Endothelial cell of umbilical vein (primary cell): ENCODE data around the gene MYBBP1A. TPM values are rescaled to one million over a fixed set of nuclear protein-coding genes. Genes with fewer than 3 reads are reported as not detected.

Experiments used
- BruUV-seq: library from RNA; stranded (reverse); fragments of 400-500 nt; replicated peaks from 2 replicates; lab custom pipeline; 2021; lab: Mats Ljungman, UMichigan
- CTCF ChIA-PET: fragments of 300-600, 350-600 bp; sonication (Branson Sonifier 250); formaldehyde crosslinking; loops from one replicate; lab custom pipeline; 2021; ENCODE audit warnings: antibody characterized with exemption, inconsistent platforms; lab: Charles Lee
- POLR2A ChIA-PET: fragments of 300-600, 350-600 bp; sonication (Branson Sonifier 250); formaldehyde crosslinking; loops from one replicate; lab custom pipeline; 2021; ENCODE audit warnings: antibody characterized with exemption, inconsistent platforms; lab: Charles Lee
- DNase-seq: peaks from one replicate; pipeline ENCODE4 v3.0.0-alpha.2; 2011; ENCODE audit warnings: low read depth, low spot score
- FAIRE-seq: peaks from 2 replicates; lab custom pipeline; 2011; peaks lifted over from hg19 to GRCh38; lab: Jason Lieb, UNC
- H2AFZ ChIP-seq: 2 replicates; pipeline ENCODE4 v1.6.0; 2012; ENCODE audit warnings: low read depth, low read length, control low read depth, inconsistent platforms
- H3K27ac ChIP-seq: 2 replicates; pipeline ENCODE4 v1.5.1; 2011; ENCODE audit warnings: low read depth, mild to moderate bottlenecking, control low read depth, low read length, moderate library complexity; ENCODE audit not compliant: insufficient read depth
- H3K27me3 ChIP-seq, 2 experiments: 2 replicates each; pipeline versions ENCODE4 v1.6.0 to v1.6.1; 2011; ENCODE audit warnings: low read length in 2 of 2, mixed read lengths in 1 of 2; ENCODE audit not compliant: control insufficient read depth in 2 of 2, insufficient read depth in 2 of 2
- H3K36me3 ChIP-seq, 2 experiments: 2 replicates in 1 of 2; 3 replicates in 1 of 2; pipeline ENCODE4 v1.5.1; 2011; ENCODE audit warnings: low read length in 2 of 2, mild to moderate bottlenecking in 1 of 2, moderate library complexity in 1 of 2; ENCODE audit not compliant: control insufficient read depth in 2 of 2, insufficient read depth in 2 of 2; ENCODE audit errors: extremely low read depth in 1 of 2
- H3K4me1 ChIP-seq: 3 replicates; pipeline ENCODE4 v1.5.1; 2011; ENCODE audit warnings: mild to moderate bottlenecking, low read length; ENCODE audit not compliant: control insufficient read depth, insufficient read depth; ENCODE audit errors: extremely low read depth
- H3K4me2 ChIP-seq: 2 replicates; pipeline ENCODE4 v1.6.1; 2011; ENCODE audit warnings: low read length, control low read depth, mixed read lengths; ENCODE audit not compliant: insufficient read depth
- H3K4me3 ChIP-seq, 3 experiments: fragments of 200-600 bp in 1 of 3; sonication (generic), shearing (Covaris generic) in 1 of 3; replicated peaks in 1 of 3; 2 replicates each; pipeline ENCODE4 v1.5.1; 2011 to 2016; ENCODE audit warnings: control low read depth in 3 of 3, low read length in 3 of 3, mild to moderate bottlenecking in 2 of 3, inconsistent platforms in 1 of 3, low read depth in 1 of 3, moderate library complexity in 1 of 3; ENCODE audit not compliant: insufficient read depth in 1 of 3
- H3K79me2 ChIP-seq: 2 replicates; pipeline ENCODE4 v1.6.0; 2012; ENCODE audit warnings: low read length, inconsistent platforms; ENCODE audit not compliant: control insufficient read depth, insufficient read depth
- H3K9ac ChIP-seq: replicated peaks from 2 replicates; pipeline ENCODE3; 2011; ENCODE audit warnings: low read length, control low read depth; ENCODE audit not compliant: insufficient read depth; ENCODE audit errors: extremely low read depth
- H3K9me1 ChIP-seq: replicated peaks from 3 replicates; pipeline ENCODE4 v1.6.0; 2011; ENCODE audit warnings: mild to moderate bottlenecking, low read length; ENCODE audit not compliant: control insufficient read depth, insufficient read depth; ENCODE audit errors: extremely low read depth
- H3K9me3 ChIP-seq: replicated peaks from 2 replicates; pipeline ENCODE4 v1.5.1; 2012; ENCODE audit warnings: low read length, inconsistent platforms; ENCODE audit not compliant: control insufficient read depth, insufficient read depth
- H4K20me1 ChIP-seq: replicated peaks from 2 replicates; pipeline ENCODE3; 2011; ENCODE audit warnings: mild to moderate bottlenecking, low read length; ENCODE audit not compliant: control insufficient read depth, insufficient read depth; ENCODE audit errors: extremely low read depth
- CTCF ChIP-seq, 2 donors: IDR thresholded peaks; 1 replicate in 1 of 2; 2 replicates in 1 of 2; pipeline ENCODE4 v1.5.1; 2011; ENCODE audit warnings: low read length in 2 of 2, mild to moderate bottlenecking in 2 of 2, moderate library complexity in 2 of 2, control low read depth in 1 of 2, inconsistent platforms in 1 of 2, low read depth in 1 of 2; ENCODE audit not compliant: insufficient read depth in 1 of 2; ENCODE audit errors: extremely low read depth in 1 of 2
- EZH2 ChIP-seq: IDR thresholded peaks from 2 replicates; pipeline ENCODE4 v1.6.1; 2012; ENCODE audit warnings: borderline replicate concordance, low read depth, mild to moderate bottlenecking, moderate library complexity, low read length, inconsistent platforms; ENCODE audit not compliant: severe bottlenecking
- FOS ChIP-seq: IDR thresholded peaks from 2 replicates; pipeline ENCODE4 v1.6.1; 2011; ENCODE audit warnings: mild to moderate bottlenecking, low read length, moderate library complexity, borderline replicate concordance; ENCODE audit not compliant: insufficient read depth
- GATA2 ChIP-seq: IDR thresholded peaks from 2 replicates; pipeline ENCODE4 v1.7.0; 2011; ENCODE audit warnings: low read depth, mild to moderate bottlenecking, moderate library complexity, mixed read lengths, low read length; ENCODE audit not compliant: insufficient read length, insufficient read depth
- JUN ChIP-seq: IDR thresholded peaks from 2 replicates; pipeline ENCODE4 v1.6.1; 2011; ENCODE audit warnings: borderline replicate concordance, low read depth; ENCODE audit not compliant: insufficient read length, insufficient read depth
- MAX ChIP-seq: IDR thresholded peaks from 2 replicates; pipeline ENCODE4 v1.6.1; 2011; ENCODE audit not compliant: insufficient read depth, insufficient read length
- MYC ChIP-seq: IDR thresholded peaks from one replicate; pipeline ENCODE4 v1.6.1; 2011; ENCODE audit warnings: mild to moderate bottlenecking, low read depth, low read length
- POLR2A ChIP-seq: IDR thresholded peaks from 2 replicates; pipeline ENCODE4 v1.6.1; 2012; ENCODE audit warnings: low read depth, mild to moderate bottlenecking, control low read depth, low read length
- POLR2AphosphoS5 ChIP-seq: IDR thresholded peaks from 2 replicates; pipeline ENCODE4 v1.6.1; 2012; ENCODE audit warnings: low read depth, mild to moderate bottlenecking, control low read depth, low read length, moderate library complexity; ENCODE audit not compliant: insufficient read depth
- dilution Hi-C: fragments of 300-500 bp; cut with MboI; formaldehyde crosslinking; loops from one replicate; pipeline ENCODE4 v1.15.0; 2019; ENCODE audit warnings: low sequenced_read_pairs; ENCODE audit not compliant: extremely low pct_ligation_motif_present
- intact Hi-C: fragments of 100-400 bp; cut with micrococcal nuclease; formaldehyde crosslinking; loops from one replicate; pipeline ENCODE4 v1.10.0; 2022
- polyA plus RNA-seq, 4 experiments: library from polyadenylated mRNA; depleted of rRNA in 3 of 4; stranded (reverse) in 3 of 4; unstranded in 1 of 4; fragments of >200 nt; gene quantifications; 2 replicates each; pipeline versions ENCODE4 v1.2.1 to v1.2.3, GENCODE V29; 2011 to 2012; ENCODE audit warnings: missing spikeins in 1 of 4
- total RNA-seq: library from RNA; stranded (reverse); gene quantifications from 2 replicates; pipeline ENCODE4 v1.2.3, GENCODE V29; 2021

The MYBBP1A gene
- total and polyA plus RNA-seq, 2 donors (not counting 3 experiments of a cell fraction or from before 2014, with no cell fraction given) = 26.8 to 79.2 TPM

GRCh38 chr17:4588898-4589625, 33.9 kb upstream of the MYBBP1A start:
- POLR2A ChIA-PET = no interaction called here
- Histone ChIP-seq H3K27ac (no peak overlapping the region), H3K36me3 (no peaks in the 10 kb centered on the region), H3K27me3 (peaks cover 12 to 21% of the 10 kb centered on the region in 2 experiments), H3K9me1 (no peaks in the 10 kb centered on the region), H3K4me3 (no peak overlapping the region), H3K4me1 (no peaks in the 10 kb centered on the region), H3K9me3 (no peaks in the 10 kb centered on the region), H4K20me1 (no peaks in the 10 kb centered on the region), H3K9ac (no peak overlapping the region), H3K4me2 (no peak overlapping the region), H3K79me2 (no peaks in the 10 kb centered on the region), H2AFZ (no peak overlapping the region)
- TF ChIP-seq POLR2AphosphoS5 (no peak), FOS (no peak), MAX (no peak)
- dilution Hi-C loops = no loop called here
- no peak for FAIRE-seq
- intact Hi-C loops = no loop called here
- no peak for DNase-seq
- no TSS peak for BruUV-seq
- CTCF ChIA-PET = no interaction called here

- no peaks in the 10 kb centered on the region for H3K9me3 ChIP-seq
- ChIA-PET POLR2A (no interaction called here), CTCF (no interaction called here)
- no peak for TF ChIP-seq JUN
- no peak for TF ChIP-seq CTCF (IDR thresholded peaks at IDR 0.05; ENCODE audit: extremely low read depth in 1 of 2, insufficient read depth in 1 of 2, low read depth in 1 of 2, low read length in 2 of 2)
- no peak for TF ChIP-seq MYC
- TF ChIP-seq POLR2A = no peak
- no peak for TF ChIP-seq GATA2
- no peak for TF ChIP-seq FOS
- TF ChIP-seq EZH2 = no peak
- no peak for TF ChIP-seq MAX
- TF ChIP-seq POLR2AphosphoS5 = no peak
- no peaks in the 10 kb centered on the region for H3K4me1 ChIP-seq
- H4K20me1 ChIP-seq = no peaks in the 10 kb centered on the region
- intact Hi-C loops (no loop called here), dilution Hi-C loops (no loop called here)
- H3K79me2 ChIP-seq = no peaks in the 10 kb centered on the region
- H2AFZ ChIP-seq = no peak overlapping the region
- DNase-seq = no peak
- no peaks in the 10 kb centered on the region for H3K9me1 ChIP-seq
- H3K27ac ChIP-seq = no peak overlapping the region
- no peaks in the 10 kb centered on the region for H3K36me3 ChIP-seq
- FAIRE-seq = no peak
- peaks cover 19 to 28% of the 10 kb centered on the region in 2 experiments for H3K27me3 ChIP-seq
- no peak overlapping the region for H3K4me2 ChIP-seq
- no peak overlapping the region for H3K4me3 ChIP-seq
- BruUV-seq = no TSS peak
- no peak overlapping the region for H3K9ac ChIP-seq
Measured at GRCh38 chr17:4588391-4588790, 33.2 kb upstream of the MYBBP1A start.
